ENCODE measurements around the gene RASGRP4.
"Not testable (repeated sequence)": the region's sequence is repeated elsewhere in the genome, so short reads cannot be mapped to it uniquely, and the experiment has no call there.

Gene RASGRP4

GRCh38 chr19:38367041-38367440 lies 59.0 kb downstream of the RASGRP4 start:
- DNase-seq = no peak

GRCh38 chr19:38362946-38363688 lies 62.9 kb downstream of the RASGRP4 start:
- DNase-seq = not testable (repeated sequence)

DNA sequence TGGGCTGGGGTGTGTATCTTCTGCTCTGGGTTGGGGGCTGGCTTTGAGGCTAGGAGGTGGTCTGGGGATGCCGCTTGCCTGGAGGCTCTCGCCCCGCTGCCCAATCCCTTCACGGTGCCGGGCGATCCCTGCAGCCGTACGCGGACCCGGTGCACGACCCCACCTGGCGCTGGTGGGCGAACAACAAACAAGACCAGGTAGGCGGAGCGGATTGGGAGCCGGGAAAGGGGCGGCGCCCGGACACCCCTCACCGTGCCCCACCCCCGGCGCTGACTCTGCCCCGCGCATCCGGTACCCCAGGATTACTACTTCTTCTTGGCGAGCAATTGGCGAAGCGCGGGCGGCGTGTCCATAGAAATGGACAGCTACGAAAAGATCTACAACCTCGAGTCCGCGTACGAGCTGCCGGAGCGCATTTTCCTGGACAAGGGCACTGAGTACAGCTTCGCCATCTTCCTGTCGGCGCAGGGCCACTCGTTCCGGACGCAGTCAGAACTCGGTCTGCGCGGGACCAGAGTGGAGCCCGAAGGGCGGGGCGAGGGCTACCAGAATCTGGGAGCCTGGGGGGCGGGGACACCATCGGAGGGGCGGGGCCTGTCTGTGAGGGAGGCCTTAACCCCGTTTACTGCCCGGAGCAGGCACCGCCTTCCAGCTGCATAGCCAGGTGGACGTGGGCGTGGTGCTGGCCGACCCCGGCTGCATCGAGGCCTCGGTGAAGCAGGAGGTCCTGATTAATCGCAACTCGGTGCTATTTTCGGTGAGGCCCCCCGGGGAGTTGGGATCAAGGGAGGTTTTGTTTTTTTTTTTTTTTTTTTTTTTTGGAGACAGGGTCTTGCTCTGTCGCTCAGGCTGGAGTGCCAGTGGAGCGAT lies 63.7 kb downstream of the RASGRP4 start:
- DNase-seq = peak; percentile 28

DNA sequence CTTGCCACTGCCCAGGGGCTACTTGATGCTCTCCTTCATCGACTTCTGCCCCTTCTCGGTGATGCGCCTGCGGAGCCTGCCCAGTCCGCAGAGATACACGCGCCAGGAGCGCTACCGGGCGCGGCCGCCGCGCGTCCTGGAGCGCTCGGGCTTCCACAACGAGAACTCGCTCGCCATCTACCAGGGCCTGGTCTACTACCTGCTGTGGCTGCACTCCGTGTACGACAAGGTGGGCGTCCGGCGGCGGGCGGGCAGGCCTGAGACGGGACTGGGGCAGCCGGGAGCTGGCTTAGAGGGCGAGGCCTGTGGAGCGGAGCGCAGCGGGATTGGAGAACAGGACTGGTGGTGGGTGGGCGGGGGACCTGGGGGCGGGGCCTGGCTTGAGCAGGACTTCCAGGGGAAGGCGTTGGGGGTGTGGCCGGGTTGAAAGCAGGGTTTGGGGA lies 64.4 kb downstream of the RASGRP4 start:
- peak; percentile 53 for DNase-seq

DNA sequence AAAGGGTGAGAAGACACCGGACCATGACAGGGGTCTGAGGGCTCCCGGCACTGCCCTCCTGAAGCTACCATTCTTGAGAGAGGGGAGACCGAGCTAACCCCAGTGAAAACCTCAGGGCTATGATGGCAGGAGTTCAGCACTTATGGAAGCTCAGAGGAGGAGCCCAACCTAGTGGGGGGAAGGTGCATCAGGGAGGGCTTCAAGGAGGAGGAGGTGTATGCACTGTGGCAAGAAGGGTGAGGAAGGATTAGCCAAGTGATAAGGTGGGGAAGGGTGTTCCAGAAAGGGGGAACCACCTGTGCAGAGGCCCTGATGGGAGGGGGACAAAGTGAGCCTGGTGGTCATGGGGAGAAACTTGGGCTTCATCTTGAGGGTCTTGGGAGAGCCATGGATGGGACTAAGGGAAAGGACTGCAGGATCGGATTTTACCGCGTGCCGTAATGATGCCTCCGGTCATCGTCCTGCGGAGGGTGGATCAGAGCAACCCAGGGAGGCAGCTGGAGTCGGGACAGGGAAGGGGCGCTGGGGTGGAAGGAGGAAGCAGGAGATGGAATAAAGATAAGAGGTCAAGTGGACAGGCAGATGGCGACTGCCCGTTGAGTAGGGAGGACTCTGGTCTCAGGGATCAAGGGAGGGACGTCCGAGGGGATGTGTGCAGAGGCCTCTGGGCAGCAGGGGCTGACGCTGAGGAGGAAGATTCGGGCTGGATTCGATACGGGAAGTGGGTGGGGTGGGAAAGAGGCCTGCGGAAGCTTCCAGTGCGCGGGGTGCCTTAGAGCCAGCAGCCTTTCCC lies 65.0 kb downstream of the RASGRP4 start:
- no peak for DNase-seq

GRCh38 chr19:38360351-38360750 lies 65.7 kb downstream of the RASGRP4 start:
- no peak for DNase-seq

DNA sequence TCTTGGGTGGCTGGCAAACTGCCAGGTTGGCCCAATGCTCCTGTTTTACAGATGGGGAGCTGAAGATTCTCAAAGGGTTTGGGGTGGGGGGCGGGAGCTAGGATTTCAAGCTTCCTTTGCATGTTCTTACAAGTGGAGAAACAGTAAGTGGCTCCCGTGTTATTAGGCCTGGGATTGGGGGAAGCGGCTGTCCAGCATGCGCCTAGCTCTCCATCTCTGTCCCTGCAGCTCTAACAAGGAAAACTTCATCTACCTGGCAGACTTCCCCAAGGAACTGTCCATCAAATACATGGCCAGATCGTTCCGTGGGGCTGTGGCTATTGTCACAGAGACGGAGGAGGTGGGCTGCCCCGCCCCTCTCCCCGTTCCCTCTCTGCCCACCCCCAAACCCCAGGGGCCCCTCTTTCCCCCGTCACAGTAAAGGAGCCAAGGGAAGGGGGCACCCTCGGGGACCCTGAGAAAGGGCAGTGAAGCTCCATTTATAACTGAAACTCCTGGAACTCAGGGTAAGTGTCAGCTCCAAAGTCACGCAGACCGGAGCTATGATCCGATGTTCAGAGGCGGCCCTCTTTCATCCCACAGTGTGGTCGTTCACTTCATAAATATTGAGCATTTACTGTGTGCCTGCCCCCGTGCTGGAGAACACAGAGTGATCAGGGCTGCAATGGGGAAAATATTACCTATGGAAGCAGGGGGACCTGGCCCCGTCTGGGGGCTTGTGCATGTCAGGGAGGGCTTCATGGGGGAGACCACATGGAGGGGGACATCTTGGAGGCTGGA lies 66.6 kb downstream of the RASGRP4 start:
- DNase-seq = no peak

Data from fibroblast of upper back skin (primary cell).